ENCODE results near the gene CNTNAP5.

The CNTNAP5 gene

DNA sequence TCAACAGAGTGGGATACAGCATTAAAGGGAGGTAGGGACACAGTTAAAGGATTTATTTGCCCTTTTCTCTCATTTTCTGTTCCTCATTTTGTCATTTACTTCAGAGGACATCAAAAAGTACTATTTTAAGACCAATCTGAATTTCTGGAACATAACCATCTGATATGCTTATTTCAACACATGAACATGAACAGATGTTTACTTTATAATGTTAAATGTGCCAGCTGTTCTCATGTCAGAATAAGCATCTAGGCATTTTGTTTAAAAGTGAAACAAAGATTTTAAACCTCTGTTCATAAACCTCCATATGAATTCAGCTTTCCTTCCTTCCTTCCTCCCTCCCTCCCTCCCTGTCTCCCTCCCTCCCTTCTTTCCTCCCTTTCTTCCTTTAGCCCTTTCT, 677.7 kb downstream of the CNTNAP5 start:
- no peak for DNase-seq (ENCODE audit: low read depth)
- no peak overlapping the region for H3K4me3 ChIP-seq (ENCODE audit: low read depth, low read length)
- TF ChIP-seq, protein P1, sequence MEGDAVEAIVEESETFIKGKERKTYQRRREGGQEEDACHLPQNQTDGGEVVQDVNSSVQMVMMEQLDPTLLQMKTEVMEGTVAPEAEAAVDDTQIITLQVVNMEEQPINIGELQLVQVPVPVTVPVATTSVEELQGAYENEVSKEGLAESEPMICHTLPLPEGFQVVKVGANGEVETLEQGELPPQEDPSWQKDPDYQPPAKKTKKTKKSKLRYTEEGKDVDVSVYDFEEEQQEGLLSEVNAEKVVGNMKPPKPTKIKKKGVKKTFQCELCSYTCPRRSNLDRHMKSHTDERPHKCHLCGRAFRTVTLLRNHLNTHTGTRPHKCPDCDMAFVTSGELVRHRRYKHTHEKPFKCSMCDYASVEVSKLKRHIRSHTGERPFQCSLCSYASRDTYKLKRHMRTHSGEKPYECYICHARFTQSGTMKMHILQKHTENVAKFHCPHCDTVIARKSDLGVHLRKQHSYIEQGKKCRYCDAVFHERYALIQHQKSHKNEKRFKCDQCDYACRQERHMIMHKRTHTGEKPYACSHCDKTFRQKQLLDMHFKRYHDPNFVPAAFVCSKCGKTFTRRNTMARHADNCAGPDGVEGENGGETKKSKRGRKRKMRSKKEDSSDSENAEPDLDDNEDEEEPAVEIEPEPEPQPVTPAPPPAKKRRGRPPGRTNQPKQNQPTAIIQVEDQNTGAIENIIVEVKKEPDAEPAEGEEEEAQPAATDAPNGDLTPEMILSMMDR (IDR thresholded peaks at IDR 0.05; ENCODE audit: insufficient read depth, low read depth, low read length, missing control alignments) = no peak

DNA sequence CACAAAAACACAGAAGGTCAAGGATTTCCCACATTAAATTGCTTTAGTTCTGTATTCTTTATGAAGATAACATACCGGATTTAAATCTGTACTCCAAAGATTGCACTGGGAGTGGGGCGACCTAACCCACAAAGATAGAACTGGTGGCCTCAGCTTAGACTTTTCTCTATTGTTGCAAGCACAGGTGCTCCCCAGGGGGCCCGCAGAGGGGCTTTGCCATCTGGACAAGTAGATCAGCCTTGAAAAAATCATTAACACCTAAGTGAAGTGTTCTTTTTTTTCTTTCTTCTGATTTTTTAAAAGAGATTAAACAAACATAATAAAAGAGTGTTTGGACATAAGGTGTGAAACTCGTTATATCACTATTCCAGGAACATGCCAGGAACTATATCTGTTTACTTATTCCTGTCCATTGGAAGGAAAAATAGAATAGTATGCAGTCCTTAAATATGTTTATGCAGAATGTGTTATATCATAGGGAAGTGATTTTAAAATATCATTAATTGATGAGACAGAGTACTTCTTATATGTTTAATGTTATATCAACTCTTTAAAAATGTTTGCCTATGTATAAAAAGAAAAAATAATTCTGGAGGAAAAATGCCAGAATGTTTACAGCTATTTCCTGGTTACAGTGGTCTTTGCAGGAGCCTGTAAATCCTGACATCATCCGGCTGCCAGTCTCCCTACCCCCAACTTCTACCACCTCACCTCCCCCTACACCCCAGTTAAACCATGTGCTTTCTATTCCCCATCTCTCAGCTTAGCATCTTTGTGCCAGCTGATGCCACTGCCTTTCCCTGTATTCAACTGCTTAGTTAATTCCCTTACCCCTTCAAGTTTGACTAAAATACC, 679.2 kb downstream of the CNTNAP5 start:
- DNase-seq (ENCODE audit: low read depth) = no peak
- TF ChIP-seq, protein P1 (IDR thresholded peaks at IDR 0.05; ENCODE audit: insufficient read depth, low read depth, low read length, missing control alignments) = no peak
- no peak overlapping the region for H3K4me3 ChIP-seq (ENCODE audit: low read depth, low read length)

DNA sequence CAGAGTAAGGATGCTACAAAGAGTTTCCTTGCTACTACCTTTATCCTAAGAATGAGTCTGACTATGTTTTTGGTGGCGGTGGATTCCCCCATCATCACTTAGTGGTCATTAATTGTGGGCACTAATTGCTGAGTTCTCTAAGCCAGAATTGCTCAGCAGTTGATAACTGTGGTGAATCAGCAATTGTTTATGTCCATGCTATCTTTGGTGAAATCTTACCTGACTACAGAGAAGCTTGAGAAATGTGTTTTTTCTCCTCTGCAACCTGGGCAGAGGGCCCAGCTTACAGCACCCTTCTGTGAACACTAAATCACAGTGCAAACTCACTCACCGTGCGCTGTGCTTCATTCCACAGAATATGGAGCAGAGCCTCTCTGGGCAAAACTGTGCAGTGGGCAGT, 683.6 kb downstream of the CNTNAP5 start:
- no peak overlapping the region for H3K4me3 ChIP-seq (ENCODE audit: low read depth, low read length)
- TF ChIP-seq, protein P1 (IDR thresholded peaks at IDR 0.05; ENCODE audit: insufficient read depth, low read depth, low read length, missing control alignments) = no peak
- DNase-seq (ENCODE audit: low read depth) = no peak

DNA sequence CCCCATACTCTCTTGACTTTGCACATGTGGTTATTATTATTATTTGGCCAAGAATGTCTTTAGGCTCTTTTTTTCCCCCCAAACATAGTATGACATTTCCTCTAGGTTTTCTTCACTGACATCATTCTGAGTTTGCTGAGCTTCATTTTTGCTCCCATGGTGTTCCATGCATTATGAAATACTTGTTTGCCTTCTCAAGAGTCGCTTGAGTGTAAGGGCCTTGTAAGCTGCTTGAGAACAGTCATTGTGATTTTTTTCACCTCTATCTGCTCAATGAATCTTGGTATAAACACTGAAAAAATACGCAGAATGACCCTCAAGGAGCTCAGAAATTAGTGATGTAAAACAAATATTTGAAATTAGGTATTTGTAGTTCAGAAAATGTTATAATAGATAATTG, 688.9 kb downstream of the CNTNAP5 start:
- no peak for DNase-seq (ENCODE audit: low read depth)
- no peak overlapping the region for H3K4me3 ChIP-seq (ENCODE audit: low read depth, low read length)
- TF ChIP-seq, protein P1 (IDR thresholded peaks at IDR 0.05; ENCODE audit: insufficient read depth, low read depth, low read length, missing control alignments) = no peak

DNA sequence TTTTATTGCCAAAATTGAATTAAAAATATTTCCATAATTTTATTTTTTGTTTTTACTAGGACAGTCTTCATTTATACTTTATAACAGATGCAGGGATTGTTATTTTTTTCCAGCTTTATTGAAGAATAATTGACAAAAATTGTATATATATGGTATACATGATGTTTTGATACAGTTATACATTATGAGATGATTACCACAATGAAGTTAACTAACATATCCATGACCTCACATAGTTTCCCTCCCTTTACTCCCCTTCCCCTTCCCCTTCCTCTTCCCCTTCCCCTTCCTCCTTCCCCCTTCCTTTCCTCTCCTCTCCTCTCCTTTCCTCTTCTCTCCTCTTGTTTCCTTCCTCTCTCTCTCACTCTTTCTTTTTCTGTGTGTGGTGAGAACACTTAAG, 700.1 kb downstream of the CNTNAP5 start:
- TF ChIP-seq, protein P1 (IDR thresholded peaks at IDR 0.05; ENCODE audit: insufficient read depth, low read depth, low read length, missing control alignments) = no peak
- H3K4me3 ChIP-seq (ENCODE audit: low read depth, low read length) = no peak overlapping the region
- DNase-seq (ENCODE audit: low read depth) = no peak

DNA sequence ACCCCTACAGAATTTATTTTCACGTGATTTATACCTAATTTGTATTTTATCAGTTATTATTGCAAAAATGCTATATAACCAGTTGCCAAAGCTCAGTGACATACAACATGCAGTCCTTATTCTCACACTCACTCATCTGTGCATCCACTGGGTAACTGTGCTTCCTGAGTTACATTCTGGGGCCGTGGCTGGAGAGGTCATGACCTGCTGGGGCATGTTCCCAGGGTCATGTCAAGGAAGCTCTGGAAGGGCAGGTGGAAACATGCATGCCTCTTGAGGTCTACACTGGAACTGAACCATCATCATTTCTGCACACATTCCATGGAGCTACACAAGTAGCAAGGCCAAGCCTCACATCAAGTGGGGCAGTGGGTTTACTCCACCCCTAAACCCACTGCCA, 715.5 kb downstream of the CNTNAP5 start:
- DNase-seq (ENCODE audit: low read depth) = no peak
- H3K4me3 ChIP-seq (ENCODE audit: low read depth, low read length) = no peak overlapping the region
- TF ChIP-seq, protein P1 (IDR thresholded peaks at IDR 0.05; ENCODE audit: insufficient read depth, low read depth, low read length, missing control alignments) = no peak

DNA sequence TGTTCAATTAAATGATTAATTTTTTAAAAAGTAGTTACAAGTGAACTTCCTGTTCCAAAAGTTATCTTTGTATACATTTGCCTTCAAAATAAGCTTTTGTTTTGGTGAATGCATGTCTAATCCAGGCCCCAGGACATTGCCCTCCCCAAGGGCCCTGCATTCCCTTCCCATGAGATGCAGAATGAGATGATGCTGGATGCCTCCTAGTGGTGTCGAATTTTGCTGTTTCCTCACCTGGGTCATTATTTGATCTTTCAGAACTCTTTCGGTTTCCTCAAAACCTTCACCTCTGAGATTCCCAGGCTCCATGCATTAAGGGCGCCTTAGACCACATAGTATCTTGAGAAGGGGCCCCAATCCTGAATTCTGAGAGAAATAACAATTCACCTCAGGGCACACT, 728.8 kb downstream of the CNTNAP5 start:
- DNase-seq (ENCODE audit: low read depth) = no peak
- TF ChIP-seq, protein P1 (IDR thresholded peaks at IDR 0.05; ENCODE audit: insufficient read depth, low read depth, low read length, missing control alignments) = no peak
- H3K4me3 ChIP-seq (ENCODE audit: low read depth, low read length) = no peak overlapping the region
